Measurements from ENCODE around the gene TNF.

GRCh38 chr6:31544676-31545075 is 30.7 kb upstream of the TNF start:
- TF ChIP-seq CTCF (IDR thresholded peaks at IDR 0.05; ENCODE audit: insufficient read depth, low read depth, low read length) (no peak), EZH2 (IDR thresholded peaks at IDR 0.05; ENCODE audit: insufficient read depth, low read length) (no peak)

Measured in astrocyte (in vitro differentiated cells and primary cell).